Epithelial cell of esophagus (primary cell): Measurements from ENCODE around the gene PRR33.

Source experiments
- DNase-seq: peaks from one replicate; pipeline ENCODE4 v3.0.0; 2010; ENCODE audit warnings: low read depth
- H3K4me3 ChIP-seq: 2 replicates; pipeline ENCODE4 v1.5.1; 2011; ENCODE audit warnings: mild to moderate bottlenecking, low read length, control low read depth
- TF ChIP-seq, protein P1 (sequence below): IDR thresholded peaks from 2 replicates; pipeline ENCODE4 v1.5.1; 2011; ENCODE audit warnings: low read depth, mild to moderate bottlenecking, low read length, control low read depth, inconsistent platforms; ENCODE audit not compliant: insufficient read depth; ENCODE audit errors: missing control alignments

PRR33 gene

DNA sequence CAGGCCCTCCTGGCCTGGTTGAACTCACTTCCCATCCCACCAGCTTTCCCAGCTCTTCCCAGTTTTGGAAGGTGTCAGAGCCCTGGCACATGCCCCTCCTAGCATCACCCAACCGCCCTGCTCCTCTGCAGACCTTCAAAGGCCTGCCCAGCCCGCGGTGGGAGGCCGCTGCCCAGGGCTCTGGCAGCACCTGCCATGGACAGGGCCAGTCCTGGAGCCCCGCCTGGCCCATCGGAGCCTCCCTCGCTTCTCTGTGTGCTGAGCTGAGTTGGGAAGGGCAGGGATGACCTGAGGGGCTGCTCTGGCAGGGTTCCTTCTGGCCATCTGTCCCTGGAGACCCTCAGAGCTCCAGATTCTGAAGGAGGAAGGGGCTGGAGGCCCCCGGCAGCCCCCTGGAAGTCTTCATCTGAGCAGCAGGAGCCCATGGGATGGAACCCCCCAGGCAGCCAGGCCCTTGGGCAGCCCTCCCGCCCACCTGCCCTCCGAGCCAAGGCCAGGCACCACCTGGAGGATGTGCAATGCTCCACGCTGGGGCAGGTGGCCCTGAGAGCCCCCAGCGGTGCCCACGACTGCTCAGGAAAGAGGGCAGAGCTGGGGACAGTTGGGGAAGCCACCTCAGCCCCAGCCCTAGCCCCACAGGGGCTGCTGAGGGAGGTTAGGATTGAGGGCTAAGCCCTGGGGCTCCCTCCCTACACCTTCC lies 35.2 kb downstream of the PRR33 start:
- H3K4me3 ChIP-seq: no peak overlapping the region
- TF ChIP-seq, protein P1, sequence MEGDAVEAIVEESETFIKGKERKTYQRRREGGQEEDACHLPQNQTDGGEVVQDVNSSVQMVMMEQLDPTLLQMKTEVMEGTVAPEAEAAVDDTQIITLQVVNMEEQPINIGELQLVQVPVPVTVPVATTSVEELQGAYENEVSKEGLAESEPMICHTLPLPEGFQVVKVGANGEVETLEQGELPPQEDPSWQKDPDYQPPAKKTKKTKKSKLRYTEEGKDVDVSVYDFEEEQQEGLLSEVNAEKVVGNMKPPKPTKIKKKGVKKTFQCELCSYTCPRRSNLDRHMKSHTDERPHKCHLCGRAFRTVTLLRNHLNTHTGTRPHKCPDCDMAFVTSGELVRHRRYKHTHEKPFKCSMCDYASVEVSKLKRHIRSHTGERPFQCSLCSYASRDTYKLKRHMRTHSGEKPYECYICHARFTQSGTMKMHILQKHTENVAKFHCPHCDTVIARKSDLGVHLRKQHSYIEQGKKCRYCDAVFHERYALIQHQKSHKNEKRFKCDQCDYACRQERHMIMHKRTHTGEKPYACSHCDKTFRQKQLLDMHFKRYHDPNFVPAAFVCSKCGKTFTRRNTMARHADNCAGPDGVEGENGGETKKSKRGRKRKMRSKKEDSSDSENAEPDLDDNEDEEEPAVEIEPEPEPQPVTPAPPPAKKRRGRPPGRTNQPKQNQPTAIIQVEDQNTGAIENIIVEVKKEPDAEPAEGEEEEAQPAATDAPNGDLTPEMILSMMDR: no peak
- DNase-seq: no peak

DNA sequence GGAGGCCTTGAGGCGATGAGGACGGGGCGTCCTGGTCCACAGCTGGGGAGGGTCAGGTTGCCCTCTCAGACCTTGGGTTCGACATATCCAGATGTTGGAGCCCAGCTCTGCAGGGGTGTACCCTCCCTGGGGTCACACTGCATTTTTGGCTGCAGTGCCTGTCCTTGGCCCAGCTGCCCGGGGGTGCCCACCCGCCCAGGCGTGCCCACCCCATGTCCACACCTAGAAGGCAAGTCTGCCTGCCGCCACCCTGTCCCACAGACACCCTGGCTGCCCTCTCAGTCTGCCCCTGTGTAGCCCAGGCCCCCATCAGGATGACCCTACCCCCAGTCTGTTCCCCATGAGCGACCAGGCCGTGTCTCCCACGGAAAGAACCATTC lies 35.8 kb downstream of the PRR33 start:
- TF ChIP-seq, protein P1: no peak
- no peak for DNase-seq
- H3K4me3 ChIP-seq: no peak overlapping the region

DNA sequence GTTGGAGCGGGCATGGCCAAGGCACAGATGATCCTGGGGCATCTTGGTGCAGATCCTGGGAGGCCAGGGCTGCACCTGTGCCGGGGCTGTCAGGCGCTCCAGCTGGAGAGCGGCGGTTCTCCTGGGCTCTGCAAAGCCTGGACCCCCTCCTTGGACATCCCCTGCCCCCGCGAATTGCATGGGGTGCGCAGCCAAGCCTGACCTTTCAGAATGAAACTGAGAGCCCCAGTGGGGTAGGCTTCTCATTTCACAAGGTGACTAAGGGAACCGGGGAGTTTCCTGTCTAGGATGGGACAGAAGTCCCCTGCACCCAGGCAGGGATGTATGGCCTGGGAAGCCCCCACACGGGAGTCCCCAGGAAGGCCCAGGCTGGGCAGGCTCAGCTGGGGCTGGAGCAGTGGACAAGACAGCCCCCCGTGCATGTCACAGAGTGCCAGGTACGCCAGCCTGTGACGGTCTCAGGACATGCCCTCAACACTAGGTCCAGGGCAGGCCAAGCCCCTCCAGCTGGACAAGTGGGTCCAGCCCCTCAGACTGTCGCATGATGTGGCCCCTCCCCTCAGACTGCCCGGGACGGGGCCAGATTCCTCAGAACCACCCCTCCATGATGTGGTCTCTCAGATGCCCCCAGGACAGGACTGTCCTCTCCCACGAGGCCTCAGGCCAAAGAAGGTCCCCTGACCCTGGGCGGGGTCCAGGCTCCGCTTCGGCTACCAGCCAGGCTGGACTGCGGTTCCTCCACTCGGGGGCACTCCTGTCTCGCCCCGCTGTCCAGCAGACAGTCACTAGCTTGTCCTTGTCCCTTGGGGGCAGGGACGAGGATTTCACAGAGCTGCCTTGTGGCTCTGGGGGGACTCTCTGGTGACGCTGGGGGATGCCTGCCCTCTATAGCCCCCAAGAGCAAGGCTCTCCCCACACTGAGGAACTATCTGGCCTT lies 36.5 kb downstream of the PRR33 start:
- no peak for DNase-seq
- no peak overlapping the region for H3K4me3 ChIP-seq
- TF ChIP-seq, protein P1: no peak

DNA sequence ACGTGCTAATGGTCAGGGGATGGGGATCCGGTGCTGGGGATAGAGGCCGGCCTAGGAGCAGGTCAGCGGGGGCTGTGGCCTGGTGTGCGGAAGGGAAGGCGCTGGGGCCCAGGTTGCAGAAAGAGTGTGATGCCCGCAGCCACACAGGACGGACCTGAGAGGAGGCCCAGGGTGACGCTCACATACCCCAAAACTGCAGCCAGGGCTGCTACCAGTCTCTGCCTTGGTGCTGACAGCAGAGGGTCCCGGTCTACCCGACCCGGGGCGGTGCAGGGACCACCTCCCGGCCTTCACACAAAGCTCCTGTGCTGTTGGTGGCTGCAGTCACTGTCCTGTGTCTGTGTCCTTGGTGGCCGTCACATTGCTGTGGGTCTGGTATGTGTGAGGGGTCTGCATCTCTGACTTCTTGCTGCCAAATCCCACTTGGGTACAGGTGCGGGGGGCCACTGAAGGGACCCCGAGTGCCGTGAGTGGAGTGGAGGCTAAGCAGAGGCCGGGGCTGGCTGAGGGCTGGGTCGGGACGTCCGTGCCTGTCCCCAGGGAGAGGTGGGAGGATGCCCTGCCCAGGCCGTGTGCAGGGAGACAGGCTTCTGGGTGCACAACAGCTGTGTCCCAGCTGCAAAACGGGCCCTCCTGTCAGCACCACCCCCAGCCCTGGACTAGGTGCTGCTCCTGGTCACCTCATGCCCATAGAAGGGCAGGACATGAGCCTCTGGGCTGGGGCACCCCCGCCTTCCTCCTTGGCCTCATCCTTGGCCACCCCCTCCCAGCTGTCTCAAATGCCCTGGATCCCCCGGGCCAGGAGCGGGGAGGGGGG lies 37.4 kb downstream of the PRR33 start:
- TF ChIP-seq, protein P1: no peak

DNA sequence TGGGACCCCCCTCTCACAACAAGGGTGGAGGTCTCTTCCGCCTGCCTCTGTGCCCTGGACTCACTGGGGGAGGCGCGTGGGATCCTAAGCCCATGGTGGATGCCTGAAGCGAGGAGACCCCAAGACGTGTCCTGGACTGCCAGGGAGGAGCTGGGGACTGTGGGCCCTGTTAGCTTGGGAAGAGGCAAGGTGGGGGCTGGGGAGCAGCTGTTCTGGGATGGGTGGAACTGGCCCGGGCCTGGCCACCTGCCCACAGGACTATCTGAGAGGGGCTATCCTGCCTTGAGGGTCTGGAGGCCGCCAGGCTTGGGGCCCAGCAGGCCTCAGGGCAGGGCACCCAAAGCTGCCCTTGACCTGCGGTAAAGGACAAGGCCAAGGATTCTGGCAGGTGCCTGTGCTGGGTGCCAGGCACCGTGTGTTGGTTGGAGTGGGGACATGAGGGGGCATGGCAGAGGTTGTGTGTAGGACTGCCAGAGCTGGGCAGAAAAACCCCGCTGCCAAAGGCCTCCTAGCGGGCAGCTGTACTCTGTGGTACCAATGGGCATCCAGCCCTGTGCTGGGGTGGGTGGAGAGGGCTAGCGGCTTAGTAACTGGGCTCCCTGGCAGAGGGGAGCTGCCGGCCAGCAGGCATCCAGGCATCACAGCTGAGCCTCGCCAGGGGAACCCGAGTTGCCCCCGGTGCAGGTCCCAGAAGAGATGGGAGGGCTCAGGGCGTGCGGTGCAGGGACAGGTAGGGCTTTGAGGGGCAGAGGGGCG lies 38.1 kb downstream of the PRR33 start:
- DNase-seq: no peak
- no peak overlapping the region for H3K4me3 ChIP-seq
- TF ChIP-seq, protein P1: no peak

More for the DNA sequence above, 37.4 kb downstream of the PRR33 start:
- H3K4me3 ChIP-seq: no peak overlapping the region
- DNase-seq: no peak

DNA sequence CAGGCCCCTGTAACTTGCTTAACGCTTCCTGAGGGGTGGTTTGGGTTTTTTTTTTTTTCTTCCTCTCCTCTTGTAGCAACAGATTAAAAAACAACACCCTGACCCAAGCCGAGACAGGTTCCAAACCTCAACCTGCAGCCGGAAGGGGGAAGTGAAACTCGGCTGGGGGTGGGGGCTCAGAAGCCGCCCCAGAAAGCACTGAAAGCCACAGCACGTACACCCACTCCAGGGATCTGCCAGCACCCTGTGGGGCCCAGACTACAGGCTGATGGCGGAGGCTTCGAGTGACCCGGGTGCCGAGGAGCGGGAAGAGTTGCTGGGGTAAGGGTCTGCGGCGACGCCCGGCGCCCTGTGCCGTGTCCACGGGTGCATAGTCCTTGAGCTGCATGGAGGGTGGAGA lies 38.8 kb downstream of the PRR33 start, which contains the start of gene LSP1:
Gene LSP1, plus strand, starts transcription at position 208 of the 400 bp plus-strand sequence. Its CDS starts 61 bp downstream, at position 269.
- H3K4me3 ChIP-seq: no peak within 1 kb of the TSS
- no peak for DNase-seq
- TF ChIP-seq, protein P1: no peak
